ENCODE data around the gene C12orf56. TPM values are rescaled to one million over a fixed set of nuclear protein-coding genes. Genes with fewer than 3 reads are reported as not detected.

The C12orf56 gene
- total RNA-seq, 1 donor: 0.86 TPM

- no peak for DNase-seq (ENCODE audit: low read depth)
- no peak for TF ChIP-seq CTCF (IDR thresholded peaks at IDR 0.05; ENCODE audit: insufficient read depth, low read depth, low read length)
- H3K4me3 ChIP-seq (ENCODE audit: low read depth, low read length): no peak overlapping the region
Observed at GRCh38 chr12:64261813-64262212, 128.7 kb downstream of the C12orf56 start.

GRCh38 chr12:64258576-64258975, 132.0 kb downstream of the C12orf56 start:
- H3K4me3 ChIP-seq (ENCODE audit: low read depth, low read length): no peak overlapping the region
- DNase-seq (ENCODE audit: low read depth): no peak
- no peak for TF ChIP-seq CTCF (IDR thresholded peaks at IDR 0.05; ENCODE audit: insufficient read depth, low read depth, low read length)

DNA sequence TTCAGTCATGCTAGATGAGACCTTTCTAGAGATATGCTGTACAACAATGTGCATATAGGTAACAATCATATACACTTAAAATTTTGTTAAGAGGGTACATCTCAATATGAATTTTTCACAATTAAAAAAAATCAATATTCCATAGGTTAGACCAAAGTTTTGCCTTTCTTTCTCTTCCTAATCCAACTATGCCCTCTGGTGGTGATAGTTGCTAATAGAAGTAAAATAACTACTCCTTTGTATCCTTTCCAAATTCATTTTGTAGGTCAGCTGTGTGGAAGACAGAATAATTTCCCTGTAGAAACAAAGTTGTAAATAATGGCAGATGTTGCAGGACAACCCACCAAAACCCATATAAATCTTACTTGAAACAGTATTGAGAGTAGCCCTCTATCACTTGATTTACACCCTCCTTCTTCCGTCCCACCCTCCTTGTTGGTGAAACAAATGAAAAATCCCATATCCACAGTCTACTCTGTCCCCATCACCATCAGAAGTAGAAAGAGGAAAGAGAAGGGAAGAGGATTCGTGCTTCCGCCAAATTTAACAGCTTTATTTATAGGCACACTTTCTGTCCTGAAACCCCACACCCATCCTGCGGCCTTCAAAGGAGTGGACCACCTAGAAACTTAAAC, 134.3 kb downstream of the C12orf56 start:
- TF ChIP-seq CTCF (IDR thresholded peaks at IDR 0.05; ENCODE audit: insufficient read depth, low read depth, low read length): peak; percentile 65
- DNase-seq (ENCODE audit: low read depth): peak; percentile 75
- peak overlapping the region; percentile 19 for H3K4me3 ChIP-seq (ENCODE audit: low read depth, low read length)

GRCh38 chr12:64255249-64255648, 135.3 kb downstream of the C12orf56 start:
- DNase-seq (ENCODE audit: low read depth): no peak
- no peak overlapping the region for H3K4me3 ChIP-seq (ENCODE audit: low read depth, low read length)
- no peak for TF ChIP-seq CTCF (IDR thresholded peaks at IDR 0.05; ENCODE audit: insufficient read depth, low read depth, low read length)

- H3K4me3 ChIP-seq (ENCODE audit: low read depth, low read length): no peak overlapping the region
- no peak for TF ChIP-seq CTCF (IDR thresholded peaks at IDR 0.05; ENCODE audit: insufficient read depth, low read depth, low read length)
- DNase-seq (ENCODE audit: low read depth): no peak
Observed at GRCh38 chr12:64253356-64253755, 137.2 kb downstream of the C12orf56 start.

- peak; percentile 80 for DNase-seq (ENCODE audit: low read depth)
- no peak overlapping the region for H3K4me3 ChIP-seq (ENCODE audit: low read depth, low read length)
- TF ChIP-seq CTCF (IDR thresholded peaks at IDR 0.05; ENCODE audit: insufficient read depth, low read depth, low read length): no peak
Observed at GRCh38 chr12:64252681-64253080, 137.9 kb downstream of the C12orf56 start.

DNA sequence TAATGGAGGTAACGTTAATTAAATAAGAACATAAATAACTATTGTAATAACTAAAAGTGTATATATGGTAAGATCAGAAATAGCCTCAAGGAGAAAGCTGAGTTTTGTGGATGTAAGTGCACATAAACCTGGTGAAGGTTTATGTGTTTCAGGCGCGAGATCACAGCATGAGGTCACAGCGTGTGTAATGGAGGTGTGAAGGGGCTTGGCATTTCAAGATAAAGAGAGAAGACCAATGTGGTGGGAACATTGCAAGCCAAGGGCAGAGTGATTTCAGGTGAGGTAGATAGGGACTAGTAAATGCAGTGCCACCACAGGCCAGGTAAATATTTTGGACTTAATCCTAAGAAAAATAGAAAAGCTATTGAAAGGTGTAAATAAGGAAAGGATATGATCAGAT, 146.7 kb downstream of the C12orf56 start:
- no peak for DNase-seq (ENCODE audit: low read depth)
- no peak for TF ChIP-seq CTCF (IDR thresholded peaks at IDR 0.05; ENCODE audit: insufficient read depth, low read depth, low read length)
- no peak overlapping the region for H3K4me3 ChIP-seq (ENCODE audit: low read depth, low read length)
